AG04449 (cell line): ENCODE measurements around the gene SOCS3.

Experiments
- CTCF ChIA-PET: fragments of 350-600 bp; formaldehyde crosslinking; extraction: SDS; loops from one replicate; lab custom pipeline; 2021; ENCODE audit warnings: antibody characterized with exemption; lab: Yijun Ruan, JAX
- POLR2A ChIA-PET: fragments of 400-600, 350-600 bp; formaldehyde crosslinking; extraction: SDS; loops from one replicate; lab custom pipeline; 2020; ENCODE audit warnings: antibody characterized with exemption, inconsistent platforms; lab: Yijun Ruan, JAX
- DNase-seq: peaks from one replicate; pipeline ENCODE4 v3.0.0-alpha.2; 2010; ENCODE audit warnings: low read depth, low spot score
- H3K4me3 ChIP-seq: 2 replicates; pipeline ENCODE4 v1.5.1; 2011; ENCODE audit warnings: low read depth, mild to moderate bottlenecking, control low read depth, low read length
- CTCF ChIP-seq: IDR thresholded peaks from one replicate; pipeline ENCODE4 v1.5.1; 2011; ENCODE audit warnings: mild to moderate bottlenecking, moderate library complexity, low read length, control low read depth, inconsistent platforms; ENCODE audit not compliant: insufficient read depth; ENCODE audit errors: missing control alignments

Gene SOCS3

GRCh38 chr17:78322858-78323455 is 36.9 kb downstream of the SOCS3 start:
- DNase-seq: no peak

GRCh38 chr17:78322327-78322857 is 37.5 kb downstream of the SOCS3 start:
- no peak for DNase-seq
- no peak overlapping the region for H3K4me3 ChIP-seq
- ChIA-PET CTCF (interaction anchor here (1.2 kb wide), 1 partner anchor 10 kb away, joined by 6 read pairs; no protein-coding TSS in a partner anchor), POLR2A (no interaction called here)
- TF ChIP-seq CTCF: no peak

More at GRCh38 chr17:78322858-78323455, 36.9 kb downstream of the SOCS3 start:
- ChIA-PET CTCF (interaction anchor here (1.2 kb wide), 1 partner anchor 10 kb away, joined by 6 read pairs; no protein-coding TSS in a partner anchor), POLR2A (no interaction called here)
- H3K4me3 ChIP-seq: no peak overlapping the region
- no peak for TF ChIP-seq CTCF

- ChIA-PET CTCF (interaction anchor here (0.9 kb wide), 1 partner anchor 10 kb away, joined by 3 read pairs; no protein-coding TSS in a partner anchor), POLR2A (no interaction called here)
Observed at GRCh38 chr17:78318843-78319242, 41.0 kb downstream of the SOCS3 start.

GRCh38 chr17:78318407-78318806 is 41.5 kb downstream of the SOCS3 start:
- POLR2A ChIA-PET: no interaction called here
- CTCF ChIA-PET: interaction anchor here (0.9 to 1.2 kb wide), 2 partner anchors 11 to 68 kb away, joined by 3 read pairs; no protein-coding TSS in a partner anchor
- TF ChIP-seq CTCF: no peak

More at GRCh38 chr17:78318843-78319242, 41.0 kb downstream of the SOCS3 start:
- H3K4me3 ChIP-seq: no peak overlapping the region
- no peak for DNase-seq
- no peak for TF ChIP-seq CTCF

GRCh38 chr17:78317794-78318400 is 42.0 kb downstream of the SOCS3 start:
- H3K4me3 ChIP-seq: no peak overlapping the region
- DNase-seq: no peak
- ChIA-PET CTCF (interaction anchor here (0.9 to 1.2 kb wide), 2 partner anchors 11 to 67 kb away, joined by 3 read pairs; no protein-coding TSS in a partner anchor), POLR2A (no interaction called here)
- TF ChIP-seq CTCF: no peak

More at GRCh38 chr17:78318407-78318806, 41.5 kb downstream of the SOCS3 start:
- no peak for DNase-seq
- no peak overlapping the region for H3K4me3 ChIP-seq
